HepG2 (cell line): Measurements from ENCODE around the gene ABCB8. TPM values are rescaled to one million over a fixed set of nuclear protein-coding genes. Genes with fewer than 3 reads are reported as not detected.

Experiments used
- AHDC1 ChIP-seq: sonication (generic); formaldehyde crosslinking; IDR thresholded peaks from 2 replicates; pipeline ENCODE4 v1.5.1; 2020; ENCODE audit warnings: mild to moderate bottlenecking, missing genetic modification reagents, borderline replicate concordance
- ATAD3A ChIP-seq: sonication (generic); formaldehyde crosslinking; IDR thresholded peaks from 2 replicates; pipeline ENCODE4 v1.4.0; 2020; ENCODE audit warnings: missing genetic modification reagents
- BRCA1 ChIP-seq: sonication (generic); formaldehyde crosslinking; IDR thresholded peaks from 2 replicates; pipeline ENCODE4 v1.4.0; 2020; ENCODE audit warnings: missing genetic modification reagents
- DMAP1 ChIP-seq: IDR thresholded peaks from 2 replicates; pipeline ENCODE4 v1.6.1; 2016
- DZIP1 ChIP-seq: sonication (generic); formaldehyde crosslinking; IDR thresholded peaks from 2 replicates; pipeline ENCODE4 v1.5.0; 2020; ENCODE audit warnings: mild to moderate bottlenecking, missing genetic modification reagents
- FOSL2 ChIP-seq: sonication (generic); formaldehyde crosslinking; IDR thresholded peaks from 2 replicates; pipeline ENCODE4 v1.4.0; 2020; ENCODE audit warnings: missing genetic modification reagents
- HOXA3 ChIP-seq: sonication (generic); formaldehyde crosslinking; IDR thresholded peaks from 2 replicates; pipeline ENCODE4 v1.5.0; 2020; ENCODE audit warnings: missing genetic modification reagents
- IKZF4 ChIP-seq: sonication (generic); formaldehyde crosslinking; IDR thresholded peaks from 2 replicates; pipeline ENCODE4 v1.5.1; 2020; ENCODE audit warnings: borderline replicate concordance, mild to moderate bottlenecking, low read depth, missing genetic modification reagents; ENCODE audit errors: not compliant biosample characterization
- MXD3 ChIP-seq: IDR thresholded peaks from 2 replicates; pipeline ENCODE4 v1.6.1; 2016; ENCODE audit warnings: mild to moderate bottlenecking, missing biosample characterization, missing genetic modification reagents
- PLRG1 ChIP-seq: fragments of 450-650 bp; conservative IDR thresholded peaks from 2 replicates; pipeline ENCODE4 v1.6.1; 2016
- RARA ChIP-seq: IDR thresholded peaks from 2 replicates; pipeline ENCODE4 v1.6.1; 2016; ENCODE audit warnings: missing genetic modification reagents, missing compliant biosample characterization
- RELA ChIP-seq: sonication (generic); formaldehyde crosslinking; IDR thresholded peaks from 2 replicates; pipeline ENCODE4 v1.4.0; 2020; ENCODE audit warnings: missing genetic modification reagents
- SAFB2 ChIP-seq: sonication (generic); formaldehyde crosslinking; IDR thresholded peaks from 2 replicates; pipeline ENCODE4 v1.5.1; 2020; ENCODE audit warnings: missing genetic modification reagents, low read depth, mild to moderate bottlenecking, borderline replicate concordance
- SALL1 ChIP-seq: sonication (generic); formaldehyde crosslinking; IDR thresholded peaks from 2 replicates; pipeline ENCODE4 v1.8.0; 2022; ENCODE audit warnings: mild to moderate bottlenecking, missing genetic modification reagents
- TBX2 ChIP-seq: sonication (generic); formaldehyde crosslinking; IDR thresholded peaks from 2 replicates; pipeline ENCODE4 v1.5.0; 2020; ENCODE audit warnings: missing genetic modification reagents, mild to moderate bottlenecking, borderline replicate concordance
- TEF ChIP-seq: sonication (generic); formaldehyde crosslinking; IDR thresholded peaks from 2 replicates; pipeline ENCODE4 v1.5.0; 2020; ENCODE audit warnings: missing genetic modification reagents
- USF2 ChIP-seq, 2 experiments: sonication (generic) in 1 of 2; formaldehyde crosslinking in 1 of 2; IDR thresholded peaks; 2 replicates each; pipeline versions ENCODE4 v1.5.1 to v1.6.1; 2011 to 2020; ENCODE audit warnings: borderline replicate concordance in 1 of 2, low read depth in 1 of 2, low read length in 1 of 2, mild to moderate bottlenecking in 1 of 2, missing genetic modification reagents in 1 of 2, moderate library complexity in 1 of 2
- polyA plus RNA-seq, 8 experiments: library from polyadenylated mRNA; depleted of rRNA in 3 of 8; stranded (reverse) in 7 of 8; unstranded in 1 of 8; fragments of >200 nt; fragmentation: Illumina TruSeq in 4 of 8; extraction: Trizol in 4 of 8; gene quantifications; 2 replicates each; pipeline versions ENCODE4 v1.2.1 to v1.2.3, GENCODE V29; 2011 to 2016; ENCODE audit warnings: low read depth in 4 of 8, missing spikeins in 1 of 8, mixed read lengths in 1 of 8; ENCODE audit not compliant: insufficient read depth in 1 of 8
- total RNA-seq, 5 experiments: library from RNA; depleted of rRNA; stranded (reverse); fragments of >200 nt; fragmentation: Illumina TruSeq; extraction: Trizol; gene quantifications; 2 replicates each; pipeline ENCODE4 v1.2.3, GENCODE V29; 2016; ENCODE audit warnings: low read depth in 1 of 5

ABCB8 gene
- total and polyA plus RNA-seq, 2 of the 13 experiments (the other 11 are each of a cell fraction or from before 2014, with no cell fraction given): 6.6 to 16.7 TPM

- TF ChIP-seq SAFB2 (no peak), RARA (CRISPR knock-in tag) (no peak), SALL1 (CRISPR knock-in tag) (peak; percentile 60), HOXA3 (CRISPR knock-in tag) (peak; percentile 47), BRCA1 (CRISPR knock-in tag) (no peak), USF2 (IDR thresholded peaks at IDR 0.05; ENCODE audit: low read depth, low read length) (no peak), USF2 (CRISPR knock-in tag; IDR thresholded peaks at IDR 0.05; ENCODE audit: borderline replicate concordance) (no peak), AHDC1 (CRISPR knock-in tag) (no peak), DZIP1 (CRISPR knock-in tag) (no peak), TBX2 (CRISPR knock-in tag) (peak; percentile 31; the same call in 1 of the 2 replicates), TEF (CRISPR knock-in tag) (no peak), DMAP1 (CRISPR knock-in tag) (peak; percentile 54; the same call in 1 of the 2 replicates), ATAD3A (CRISPR knock-in tag) (no peak), FOSL2 (CRISPR knock-in tag) (0 out of 2 replicates have a peak, but pooled peaks have one; percentile 8), PLRG1 (no peak), IKZF4 (CRISPR knock-in tag) (no peak), MXD3 (CRISPR knock-in tag) (no peak; the same call in 1 of the 2 replicates), RELA (CRISPR knock-in tag) (no peak)
Measured at GRCh38 chr7:151010307-151011096, 17.7 kb upstream of the ABCB8 start (continued).
